ENCODE results near the gene NR5A2.

Gene NR5A2

GRCh38 chr1:200128944-200129879 is 101.7 kb downstream of the NR5A2 start:
- intact Hi-C loops (cut with DNase I; ENCODE audit: low total_unique reads) = no loop called here
- H3K27ac ChIP-seq = no peak overlapping the region
- no peaks in the 10 kb centered on the region for H3K9me3 ChIP-seq
- H3K27me3 ChIP-seq = no peaks in the 10 kb centered on the region
- H3K4me3 ChIP-seq = no peak overlapping the region
- no peak for DNase-seq
- H3K4me1 ChIP-seq = no peaks in the 10 kb centered on the region
- no peaks in the 10 kb centered on the region for H3K36me3 ChIP-seq
- TF ChIP-seq CTCF (IDR thresholded peaks at IDR 0.05) = no peak

- Histone ChIP-seq H3K9me3 (no peaks in the 10 kb centered on the region), H3K4me1 (no peaks in the 10 kb centered on the region), H3K27me3 (no peaks in the 10 kb centered on the region), H3K4me3 (no peak overlapping the region), H3K27ac (no peak overlapping the region), H3K36me3 (no peaks in the 10 kb centered on the region)
- DNase-seq = no peak
- intact Hi-C loops (cut with DNase I; ENCODE audit: low total_unique reads) = no loop called here
- no peak for TF ChIP-seq CTCF (IDR thresholded peaks at IDR 0.05)
Measured at GRCh38 chr1:200130552-200130951, 103.0 kb downstream of the NR5A2 start.

- Histone ChIP-seq H3K4me1 (no peaks in the 10 kb centered on the region), H3K27ac (no peak overlapping the region), H3K36me3 (no peaks in the 10 kb centered on the region), H3K4me3 (no peak overlapping the region), H3K27me3 (no peaks in the 10 kb centered on the region), H3K9me3 (no peaks in the 10 kb centered on the region)
- no peak for DNase-seq
- no peak for TF ChIP-seq CTCF (IDR thresholded peaks at IDR 0.05)
- intact Hi-C loops (cut with DNase I; ENCODE audit: low total_unique reads) = no loop called here
Measured at GRCh38 chr1:200131551-200132125, 104.1 kb downstream of the NR5A2 start.

GRCh38 chr1:200133123-200133522 is 105.6 kb downstream of the NR5A2 start:
- DNase-seq = no peak
- no peaks in the 10 kb centered on the region for H3K9me3 ChIP-seq
- H3K27ac ChIP-seq = no peak overlapping the region
- H3K36me3 ChIP-seq = no peaks in the 10 kb centered on the region
- intact Hi-C loops (cut with DNase I; ENCODE audit: low total_unique reads) = no loop called here
- TF ChIP-seq CTCF (IDR thresholded peaks at IDR 0.05) = no peak
- H3K4me3 ChIP-seq = no peak overlapping the region
- H3K4me1 ChIP-seq = no peaks in the 10 kb centered on the region
- H3K27me3 ChIP-seq = no peaks in the 10 kb centered on the region

GRCh38 chr1:200134116-200134515 is 106.6 kb downstream of the NR5A2 start:
- no peak overlapping the region for H3K4me3 ChIP-seq
- intact Hi-C loops (cut with DNase I; ENCODE audit: low total_unique reads) = no loop called here
- TF ChIP-seq CTCF (IDR thresholded peaks at IDR 0.05) = no peak
- no peak overlapping the region for H3K27ac ChIP-seq
- no peaks in the 10 kb centered on the region for H3K9me3 ChIP-seq
- no peaks in the 10 kb centered on the region for H3K36me3 ChIP-seq
- no peaks in the 10 kb centered on the region for H3K4me1 ChIP-seq
- no peak for DNase-seq
- no peaks in the 10 kb centered on the region for H3K27me3 ChIP-seq

Data from tibial artery (tissue), 4 donors.